GM18858 (cell line): Measurements from ENCODE around the gene LAPTM5.
"Not testable (repeated sequence)": the region's sequence is repeated elsewhere in the genome, so short reads cannot be mapped to it uniquely, and the experiment has no call there.

Experiments
- ATAC-seq: cut with Tn5 transposase; IDR thresholded peaks from one replicate; pipeline ENCODE4 v1.9.1; 2021; ENCODE audit not compliant: unreplicated experiment

LAPTM5 gene

GRCh38 chr1:30773722-30774358 lies 16.3 kb upstream of the LAPTM5 start:
- ATAC-seq = no peak

- no peak for ATAC-seq
Observed at GRCh38 chr1:30771005-30771404, 13.4 kb upstream of the LAPTM5 start.

- ATAC-seq = no peak
Observed at GRCh38 chr1:30770150-30770549, 12.6 kb upstream of the LAPTM5 start.

- ATAC-seq = no peak
Observed at GRCh38 chr1:30768830-30769718, 11.5 kb upstream of the LAPTM5 start.

GRCh38 chr1:30768159-30768829 lies 10.7 kb upstream of the LAPTM5 start:
- ATAC-seq = no peak

GRCh38 chr1:30766948-30767347 lies 9.4 kb upstream of the LAPTM5 start:
- ATAC-seq = not testable (repeated sequence)

- no peak for ATAC-seq
Observed at GRCh38 chr1:30765556-30766434, 8.2 kb upstream of the LAPTM5 start.

- peak; percentile 41 for ATAC-seq
Observed at GRCh38 chr1:30764939-30765555, 7.5 kb upstream of the LAPTM5 start.

GRCh38 chr1:30764396-30764795 lies 6.8 kb upstream of the LAPTM5 start:
- ATAC-seq = no peak

- ATAC-seq = no peak
Observed at GRCh38 chr1:30763651-30764248, 6.2 kb upstream of the LAPTM5 start.

GRCh38 chr1:30762930-30763650 lies 5.5 kb upstream of the LAPTM5 start:
- no peak for ATAC-seq

- ATAC-seq = no peak
Observed at GRCh38 chr1:30762152-30762929, 4.8 kb upstream of the LAPTM5 start.

GRCh38 chr1:30761381-30762151 lies 4.0 kb upstream of the LAPTM5 start:
- ATAC-seq = no peak

- ATAC-seq = no peak
Observed at GRCh38 chr1:30760596-30761324, 3.2 kb upstream of the LAPTM5 start.

GRCh38 chr1:30759718-30760281 lies 2.2 kb upstream of the LAPTM5 start:
- ATAC-seq = no peak

GRCh38 chr1:30758785-30759380 lies 1.3 kb upstream of the LAPTM5 start:
- ATAC-seq = no peak
